K562 (cell line): ENCODE measurements around the gene ZNF432. TPM values are rescaled to one million over a fixed set of nuclear protein-coding genes. Genes with fewer than 3 reads are reported as not detected.

Experiments used
- GATA2 ChIP-seq: sonication (generic); formaldehyde crosslinking; IDR thresholded peaks from 2 replicates; pipeline ENCODE4 v1.4.0; 2020; ENCODE audit warnings: mild to moderate bottlenecking, missing genetic modification reagents
- NFRKB ChIP-seq: fragments of 450-650 bp; IDR thresholded peaks from 2 replicates; pipeline ENCODE4 v1.6.1; 2016; ENCODE audit warnings: low read depth
- NUFIP1 ChIP-seq: fragments of 450-650 bp; IDR thresholded peaks from 2 replicates; pipeline ENCODE4 v1.6.1; 2018; ENCODE audit not compliant: partially characterized antibody
- RBM22 ChIP-seq: fragments of 200-400 bp; formaldehyde crosslinking; IDR thresholded peaks from 2 replicates; pipeline ENCODE4 v1.6.1; 2018; ENCODE audit warnings: low read length, low read depth; ENCODE audit not compliant: poor library complexity, severe bottlenecking
- SMAD2 ChIP-seq: fragments of 150-350 bp; IDR thresholded peaks from 2 replicates; pipeline ENCODE4 v1.6.1; 2014; ENCODE audit warnings: low read depth, mild to moderate bottlenecking, low read length
- ZNF133 ChIP-seq: fragments of 250-450 bp; sonication (Bioruptor Pico); IDR thresholded peaks from 2 replicates; pipeline ENCODE4 v1.4.0; 2020; ENCODE audit warnings: mild to moderate bottlenecking
- ZNF274 ChIP-seq: IDR thresholded peaks from 2 replicates; pipeline ENCODE4 v1.6.1; 2011; ENCODE audit warnings: low read depth, mild to moderate bottlenecking, low read length, moderate library complexity, borderline replicate concordance
- polyA plus RNA-seq, 8 experiments: library from polyadenylated mRNA; depleted of rRNA in 4 of 8; stranded (reverse) in 5 of 8; unstranded in 3 of 8; fragments of >200 nt; fragmentation: Nextera tagmentation in 2 of 8; fragmentation: Illumina TruSeq in 1 of 8; extraction: Ambion mirVana in 2 of 8; extraction: Trizol in 1 of 8; gene quantifications; 2 replicates each; pipeline versions ENCODE4 v1.2.1 to v1.2.3, GENCODE V29; 2011 to 2014; ENCODE audit warnings: inconsistent platforms in 1 of 8, missing spikeins in 1 of 8
- total RNA-seq, 7 experiments: library from RNA; depleted of rRNA in 6 of 7; stranded (reverse); fragments of >200 nt in 6 of 7; fragmentation: Illumina TruSeq in 2 of 7; extraction: Trizol in 2 of 7; gene quantifications; 2 replicates each; pipeline versions ENCODE4 v1.2.1 to v1.2.3, GENCODE V29; 2011 to 2021; ENCODE audit warnings: low replicate concordance in 1 of 7
- TF ChIP-seq, protein P1 (sequence below): fragments of 250-450 bp; sonication (Bioruptor Pico); IDR thresholded peaks from 2 replicates; pipeline ENCODE4 v1.4.0; 2020; ENCODE audit warnings: mild to moderate bottlenecking, moderate library complexity
- TF ChIP-seq, protein P2 (sequence below), 2 experiments: fragments of 250-450 bp in 1 of 2; fragments of 450-650 bp in 1 of 2; sonication (Bioruptor Pico) in 1 of 2; IDR thresholded peaks; 2 replicates each; pipeline versions ENCODE4 v1.6.1 to v1.8.0; 2016 to 2021; ENCODE audit warnings: mild to moderate bottlenecking in 2 of 2, moderate library complexity in 2 of 2, missing compliant biosample characterization in 1 of 2, missing genetic modification characterization in 1 of 2
- TF ChIP-seq, protein P3 (sequence below): fragments of 250-450 bp; sonication (Bioruptor Pico); IDR thresholded peaks from 2 replicates; pipeline ENCODE4 v1.8.0; 2021; ENCODE audit warnings: mild to moderate bottlenecking, moderate library complexity
- TF ChIP-seq, protein P4 (sequence below): sonication (generic); formaldehyde crosslinking; IDR thresholded peaks from 2 replicates; pipeline ENCODE4 v1.8.1; 2023; ENCODE audit warnings: missing genetic modification reagents, mild to moderate bottlenecking, borderline replicate concordance
- TF ChIP-seq, protein P5 (sequence below): IDR thresholded peaks from 2 replicates; pipeline ENCODE4 v1.6.1; 2011; ENCODE audit warnings: borderline replicate concordance, low read depth, mild to moderate bottlenecking, moderate library complexity, low read length; ENCODE audit not compliant: insufficient read depth, poor library complexity, severe bottlenecking

ZNF432 gene
- total and polyA plus RNA-seq, 9 of the 15 experiments (the other 6 are each of a cell fraction or from before 2014, with no cell fraction given), result 2.6 to 6.8 (median 4.0) TPM

DNA sequence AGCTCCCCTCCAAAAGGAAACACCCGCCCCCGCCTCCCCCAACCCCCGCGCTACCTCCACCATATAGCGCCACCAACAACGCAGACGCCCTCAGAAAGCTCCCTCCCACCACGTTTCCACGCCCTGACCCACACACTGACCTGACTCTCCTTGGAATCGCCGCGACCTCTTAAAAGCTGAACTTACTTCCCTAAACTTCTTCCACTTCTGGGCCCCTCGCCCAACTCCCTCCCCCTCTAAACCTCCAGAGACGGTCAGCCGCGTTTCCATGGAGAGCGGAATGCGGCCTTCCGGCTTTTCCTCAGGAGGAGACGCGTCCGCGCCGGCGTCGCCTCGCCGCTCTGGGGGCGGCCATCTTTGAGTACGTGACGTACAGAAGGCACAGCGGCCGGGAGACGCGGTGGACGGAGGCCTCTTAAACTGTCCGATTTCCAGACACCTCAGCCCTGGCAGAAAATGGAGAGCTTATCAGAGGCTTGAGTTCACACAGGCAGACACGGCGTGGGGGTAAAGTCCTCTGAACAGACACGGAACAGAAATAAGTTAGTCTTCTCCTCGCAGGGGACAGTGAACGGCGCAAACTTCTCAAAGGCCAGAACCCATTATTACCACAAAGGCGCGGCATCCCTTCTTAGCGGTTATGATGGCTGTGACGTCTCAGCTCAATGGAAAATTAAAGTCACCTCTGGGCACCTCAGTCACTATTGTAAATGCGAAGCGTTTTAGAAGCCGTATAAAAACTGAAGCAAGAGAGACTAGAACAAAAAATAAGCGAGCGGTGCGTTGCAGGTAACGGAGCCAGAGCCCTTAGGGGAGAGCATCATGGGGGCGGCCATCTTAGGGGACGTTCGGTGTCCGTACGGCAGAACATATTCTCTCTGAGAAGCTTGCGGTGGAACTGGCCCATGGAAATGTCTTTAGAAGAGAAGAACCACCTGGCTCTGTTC, at the start of gene ZNF432 (continued):
- TF ChIP-seq, protein P1, sequence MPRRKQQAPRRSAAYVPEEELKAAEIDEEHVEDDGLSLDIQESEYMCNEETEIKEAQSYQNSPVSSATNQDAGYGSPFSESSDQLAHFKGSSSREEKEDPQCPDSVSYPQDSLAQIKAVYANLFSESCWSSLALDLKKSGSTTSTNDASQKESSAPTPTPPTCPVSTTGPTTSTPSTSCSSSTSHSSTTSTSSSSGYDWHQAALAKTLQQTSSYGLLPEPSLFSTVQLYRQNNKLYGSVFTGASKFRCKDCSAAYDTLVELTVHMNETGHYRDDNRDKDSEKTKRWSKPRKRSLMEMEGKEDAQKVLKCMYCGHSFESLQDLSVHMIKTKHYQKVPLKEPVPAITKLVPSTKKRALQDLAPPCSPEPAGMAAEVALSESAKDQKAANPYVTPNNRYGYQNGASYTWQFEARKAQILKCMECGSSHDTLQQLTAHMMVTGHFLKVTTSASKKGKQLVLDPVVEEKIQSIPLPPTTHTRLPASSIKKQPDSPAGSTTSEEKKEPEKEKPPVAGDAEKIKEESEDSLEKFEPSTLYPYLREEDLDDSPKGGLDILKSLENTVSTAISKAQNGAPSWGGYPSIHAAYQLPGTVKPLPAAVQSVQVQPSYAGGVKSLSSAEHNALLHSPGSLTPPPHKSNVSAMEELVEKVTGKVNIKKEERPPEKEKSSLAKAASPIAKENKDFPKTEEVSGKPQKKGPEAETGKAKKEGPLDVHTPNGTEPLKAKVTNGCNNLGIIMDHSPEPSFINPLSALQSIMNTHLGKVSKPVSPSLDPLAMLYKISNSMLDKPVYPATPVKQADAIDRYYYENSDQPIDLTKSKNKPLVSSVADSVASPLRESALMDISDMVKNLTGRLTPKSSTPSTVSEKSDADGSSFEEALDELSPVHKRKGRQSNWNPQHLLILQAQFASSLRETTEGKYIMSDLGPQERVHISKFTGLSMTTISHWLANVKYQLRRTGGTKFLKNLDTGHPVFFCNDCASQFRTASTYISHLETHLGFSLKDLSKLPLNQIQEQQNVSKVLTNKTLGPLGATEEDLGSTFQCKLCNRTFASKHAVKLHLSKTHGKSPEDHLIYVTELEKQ (CRISPR knock-in tag), result no peak
- TF ChIP-seq NFRKB (peak; percentile 83; the same call in 1 of the 2 replicates), RBM22 (peak; percentile 60), SMAD2 (no peak), NUFIP1 (no peak), GATA2 (CRISPR knock-in tag) (no peak), ZNF274 (no peak), ZNF133 (CRISPR knock-in tag) (no peak)
- TF ChIP-seq, protein P2, sequence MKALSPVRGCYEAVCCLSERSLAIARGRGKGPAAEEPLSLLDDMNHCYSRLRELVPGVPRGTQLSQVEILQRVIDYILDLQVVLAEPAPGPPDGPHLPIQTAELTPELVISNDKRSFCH (CRISPR knock-in tag; IDR thresholded peaks at IDR 0.05), result no peak
- TF ChIP-seq, protein P2 (tag; IDR thresholded peaks at IDR 0.05), result no peak
- TF ChIP-seq, protein P3, sequence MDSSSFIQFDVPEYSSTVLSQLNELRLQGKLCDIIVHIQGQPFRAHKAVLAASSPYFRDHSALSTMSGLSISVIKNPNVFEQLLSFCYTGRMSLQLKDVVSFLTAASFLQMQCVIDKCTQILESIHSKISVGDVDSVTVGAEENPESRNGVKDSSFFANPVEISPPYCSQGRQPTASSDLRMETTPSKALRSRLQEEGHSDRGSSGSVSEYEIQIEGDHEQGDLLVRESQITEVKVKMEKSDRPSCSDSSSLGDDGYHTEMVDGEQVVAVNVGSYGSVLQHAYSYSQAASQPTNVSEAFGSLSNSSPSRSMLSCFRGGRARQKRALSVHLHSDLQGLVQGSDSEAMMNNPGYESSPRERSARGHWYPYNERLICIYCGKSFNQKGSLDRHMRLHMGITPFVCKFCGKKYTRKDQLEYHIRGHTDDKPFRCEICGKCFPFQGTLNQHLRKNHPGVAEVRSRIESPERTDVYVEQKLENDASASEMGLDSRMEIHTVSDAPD (CRISPR knock-in tag), result no peak
- TF ChIP-seq, protein P4, sequence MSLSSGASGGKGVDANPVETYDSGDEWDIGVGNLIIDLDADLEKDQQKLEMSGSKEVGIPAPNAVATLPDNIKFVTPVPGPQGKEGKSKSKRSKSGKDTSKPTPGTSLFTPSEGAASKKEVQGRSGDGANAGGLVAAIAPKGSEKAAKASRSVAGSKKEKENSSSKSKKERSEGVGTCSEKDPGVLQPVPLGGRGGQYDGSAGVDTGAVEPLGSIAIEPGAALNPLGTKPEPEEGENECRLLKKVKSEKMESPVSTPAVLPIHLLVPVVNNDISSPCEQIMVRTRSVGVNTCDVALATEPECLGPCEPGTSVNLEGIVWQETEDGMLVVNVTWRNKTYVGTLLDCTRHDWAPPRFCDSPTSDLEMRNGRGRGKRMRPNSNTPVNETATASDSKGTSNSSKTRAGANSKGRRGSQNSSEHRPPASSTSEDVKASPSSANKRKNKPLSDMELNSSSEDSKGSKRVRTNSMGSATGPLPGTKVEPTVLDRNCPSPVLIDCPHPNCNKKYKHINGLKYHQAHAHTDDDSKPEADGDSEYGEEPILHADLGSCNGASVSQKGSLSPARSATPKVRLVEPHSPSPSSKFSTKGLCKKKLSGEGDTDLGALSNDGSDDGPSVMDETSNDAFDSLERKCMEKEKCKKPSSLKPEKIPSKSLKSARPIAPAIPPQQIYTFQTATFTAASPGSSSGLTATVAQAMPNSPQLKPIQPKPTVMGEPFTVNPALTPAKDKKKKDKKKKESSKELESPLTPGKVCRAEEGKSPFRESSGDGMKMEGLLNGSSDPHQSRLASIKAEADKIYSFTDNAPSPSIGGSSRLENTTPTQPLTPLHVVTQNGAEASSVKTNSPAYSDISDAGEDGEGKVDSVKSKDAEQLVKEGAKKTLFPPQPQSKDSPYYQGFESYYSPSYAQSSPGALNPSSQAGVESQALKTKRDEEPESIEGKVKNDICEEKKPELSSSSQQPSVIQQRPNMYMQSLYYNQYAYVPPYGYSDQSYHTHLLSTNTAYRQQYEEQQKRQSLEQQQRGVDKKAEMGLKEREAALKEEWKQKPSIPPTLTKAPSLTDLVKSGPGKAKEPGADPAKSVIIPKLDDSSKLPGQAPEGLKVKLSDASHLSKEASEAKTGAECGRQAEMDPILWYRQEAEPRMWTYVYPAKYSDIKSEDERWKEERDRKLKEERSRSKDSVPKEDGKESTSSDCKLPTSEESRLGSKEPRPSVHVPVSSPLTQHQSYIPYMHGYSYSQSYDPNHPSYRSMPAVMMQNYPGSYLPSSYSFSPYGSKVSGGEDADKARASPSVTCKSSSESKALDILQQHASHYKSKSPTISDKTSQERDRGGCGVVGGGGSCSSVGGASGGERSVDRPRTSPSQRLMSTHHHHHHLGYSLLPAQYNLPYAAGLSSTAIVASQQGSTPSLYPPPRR (CRISPR knock-in tag), result peak; percentile 86
- TF ChIP-seq, protein P5, sequence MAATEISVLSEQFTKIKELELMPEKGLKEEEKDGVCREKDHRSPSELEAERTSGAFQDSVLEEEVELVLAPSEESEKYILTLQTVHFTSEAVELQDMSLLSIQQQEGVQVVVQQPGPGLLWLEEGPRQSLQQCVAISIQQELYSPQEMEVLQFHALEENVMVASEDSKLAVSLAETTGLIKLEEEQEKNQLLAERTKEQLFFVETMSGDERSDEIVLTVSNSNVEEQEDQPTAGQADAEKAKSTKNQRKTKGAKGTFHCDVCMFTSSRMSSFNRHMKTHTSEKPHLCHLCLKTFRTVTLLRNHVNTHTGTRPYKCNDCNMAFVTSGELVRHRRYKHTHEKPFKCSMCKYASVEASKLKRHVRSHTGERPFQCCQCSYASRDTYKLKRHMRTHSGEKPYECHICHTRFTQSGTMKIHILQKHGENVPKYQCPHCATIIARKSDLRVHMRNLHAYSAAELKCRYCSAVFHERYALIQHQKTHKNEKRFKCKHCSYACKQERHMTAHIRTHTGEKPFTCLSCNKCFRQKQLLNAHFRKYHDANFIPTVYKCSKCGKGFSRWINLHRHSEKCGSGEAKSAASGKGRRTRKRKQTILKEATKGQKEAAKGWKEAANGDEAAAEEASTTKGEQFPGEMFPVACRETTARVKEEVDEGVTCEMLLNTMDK, result no peak
